Brain microvascular endothelial cell (primary cell): ENCODE results near the gene ABLIM1.

Source experiments
- DNase-seq: peaks from one replicate; pipeline ENCODE4 v3.0.0-alpha.2; 2020
- H3K27ac ChIP-seq: fragments of 250-450 bp; sonication (Bioruptor Pico); 2 replicates; pipeline ENCODE4 v1.5.1; 2020; ENCODE audit warnings: mild to moderate bottlenecking, moderate library complexity
- H3K27me3 ChIP-seq: fragments of 250-450 bp; sonication (Bioruptor Pico); replicated peaks from 2 replicates; pipeline ENCODE4 v1.5.1; 2020; ENCODE audit warnings: mild to moderate bottlenecking
- H3K36me3 ChIP-seq: fragments of 250-450 bp; sonication (Bioruptor Pico); replicated peaks from 2 replicates; pipeline ENCODE4 v1.5.1; 2020; ENCODE audit warnings: mild to moderate bottlenecking
- H3K4me3 ChIP-seq: 2 replicates; pipeline ENCODE4 v1.5.1; 2011; ENCODE audit warnings: low read depth, mild to moderate bottlenecking, control low read depth, low read length, moderate library complexity
- in situ Hi-C: cut with HindIII; loops from 2 replicates; pipeline ENCODE4 v1.10.0; 2017; ENCODE audit warnings: low sequenced_read_pairs, low pct_ligation_motif_present
- TF ChIP-seq, protein P1 (sequence below): IDR thresholded peaks from 2 replicates; pipeline ENCODE4 v1.5.1; 2011; ENCODE audit warnings: low read depth, mild to moderate bottlenecking, moderate library complexity, low read length, control low read depth, inconsistent platforms; ENCODE audit errors: missing control alignments

The ABLIM1 gene

DNA sequence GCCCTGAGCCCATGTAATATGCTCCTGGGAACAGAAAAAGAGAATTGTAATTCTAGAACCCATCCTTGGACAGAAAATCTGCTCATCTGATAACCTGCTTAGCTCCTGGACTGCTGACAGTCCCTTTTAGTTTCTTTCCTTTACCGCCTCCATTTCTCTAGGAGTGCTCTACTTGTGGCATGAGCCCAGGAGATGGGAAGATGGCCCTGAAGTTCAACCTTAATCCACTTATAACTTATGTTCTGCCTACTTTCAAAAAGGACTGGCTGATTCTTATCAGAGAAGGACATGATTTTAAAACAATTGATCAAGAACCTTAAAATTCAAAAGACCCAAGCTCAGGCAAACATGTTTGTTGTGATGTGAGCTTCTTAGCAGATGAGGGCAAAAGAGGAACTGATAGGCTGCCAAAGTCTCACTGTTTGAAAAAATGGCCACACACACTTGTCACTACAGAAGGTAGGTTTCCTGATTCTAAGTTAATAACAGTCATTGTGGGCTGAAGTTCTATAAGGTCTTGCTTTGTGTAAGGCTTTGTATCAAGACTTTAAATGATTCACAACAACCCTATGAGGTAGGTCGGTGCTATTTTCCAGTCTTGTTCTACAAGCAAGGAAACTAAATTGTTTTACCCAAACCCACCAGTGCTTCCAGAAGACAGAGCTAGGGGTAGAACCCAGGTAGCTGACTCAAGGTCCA lies 159.5 kb downstream of the ABLIM1 start:
- H3K27ac ChIP-seq: no peak overlapping the region
- no peaks in the 10 kb centered on the region for H3K36me3 ChIP-seq
- no peak for DNase-seq
- no peaks in the 10 kb centered on the region for H3K27me3 ChIP-seq
- in situ Hi-C loops: no loop called here
- TF ChIP-seq, protein P1, sequence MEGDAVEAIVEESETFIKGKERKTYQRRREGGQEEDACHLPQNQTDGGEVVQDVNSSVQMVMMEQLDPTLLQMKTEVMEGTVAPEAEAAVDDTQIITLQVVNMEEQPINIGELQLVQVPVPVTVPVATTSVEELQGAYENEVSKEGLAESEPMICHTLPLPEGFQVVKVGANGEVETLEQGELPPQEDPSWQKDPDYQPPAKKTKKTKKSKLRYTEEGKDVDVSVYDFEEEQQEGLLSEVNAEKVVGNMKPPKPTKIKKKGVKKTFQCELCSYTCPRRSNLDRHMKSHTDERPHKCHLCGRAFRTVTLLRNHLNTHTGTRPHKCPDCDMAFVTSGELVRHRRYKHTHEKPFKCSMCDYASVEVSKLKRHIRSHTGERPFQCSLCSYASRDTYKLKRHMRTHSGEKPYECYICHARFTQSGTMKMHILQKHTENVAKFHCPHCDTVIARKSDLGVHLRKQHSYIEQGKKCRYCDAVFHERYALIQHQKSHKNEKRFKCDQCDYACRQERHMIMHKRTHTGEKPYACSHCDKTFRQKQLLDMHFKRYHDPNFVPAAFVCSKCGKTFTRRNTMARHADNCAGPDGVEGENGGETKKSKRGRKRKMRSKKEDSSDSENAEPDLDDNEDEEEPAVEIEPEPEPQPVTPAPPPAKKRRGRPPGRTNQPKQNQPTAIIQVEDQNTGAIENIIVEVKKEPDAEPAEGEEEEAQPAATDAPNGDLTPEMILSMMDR: no peak
- no peak overlapping the region for H3K4me3 ChIP-seq

DNA sequence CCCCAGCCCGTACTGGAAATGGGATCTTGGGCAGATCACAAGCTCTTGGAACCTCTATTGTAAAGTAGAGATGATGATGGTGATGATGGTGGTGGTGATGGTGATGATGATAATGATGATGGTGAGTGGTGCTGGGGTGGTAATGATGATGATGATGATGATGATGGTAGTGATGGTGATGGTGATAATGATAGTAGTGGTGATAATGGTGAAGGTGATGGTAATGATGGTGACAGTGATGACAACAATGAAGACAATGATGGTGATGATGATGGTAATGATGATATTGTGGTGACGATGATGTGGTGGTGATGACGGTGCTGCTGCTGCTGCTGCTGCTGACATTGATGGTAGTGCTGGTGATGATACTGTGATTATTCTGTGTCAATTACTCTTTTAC lies 162.8 kb downstream of the ABLIM1 start:
- H3K36me3 ChIP-seq: no peaks in the 10 kb centered on the region
- in situ Hi-C loops: no loop called here
- DNase-seq: no peak
- H3K27me3 ChIP-seq: no peaks in the 10 kb centered on the region
- TF ChIP-seq, protein P1: no peak
- no peak overlapping the region for H3K4me3 ChIP-seq
- H3K27ac ChIP-seq: no peak overlapping the region

DNA sequence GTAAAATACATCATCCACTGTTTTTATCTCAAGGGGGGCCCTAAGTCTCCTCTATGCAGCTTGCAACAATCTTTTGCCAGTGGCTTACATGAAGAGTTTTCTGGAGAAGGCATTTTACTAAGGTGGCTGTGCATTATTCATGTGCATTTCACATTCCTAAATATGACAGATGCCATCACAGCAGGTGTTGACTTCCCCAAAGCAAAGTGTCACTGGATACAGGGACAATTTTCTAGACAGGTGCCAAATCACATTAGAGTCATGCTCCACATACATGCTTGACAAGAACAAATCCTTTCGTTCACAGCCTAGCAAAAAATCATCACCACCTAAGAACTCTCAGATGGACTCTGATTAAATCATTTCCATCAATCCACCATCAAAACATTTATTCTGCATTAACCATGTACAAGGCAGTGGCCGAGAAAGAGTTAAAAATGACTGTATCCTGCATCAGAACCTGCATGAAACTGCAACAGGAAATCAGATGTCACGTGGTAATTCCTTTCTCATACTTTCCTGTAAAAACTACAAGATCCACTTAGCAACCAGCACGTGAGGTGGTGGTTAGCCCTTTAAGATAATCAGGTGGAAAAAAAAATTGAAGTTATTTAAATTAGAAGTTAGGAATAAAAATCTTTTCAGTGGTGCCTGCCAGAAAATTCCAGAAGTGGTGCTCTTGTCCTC lies 165.6 kb downstream of the ABLIM1 start:
- no peak overlapping the region for H3K4me3 ChIP-seq
- no peaks in the 10 kb centered on the region for H3K27me3 ChIP-seq
- H3K36me3 ChIP-seq: no peaks in the 10 kb centered on the region
- no peak for DNase-seq
- in situ Hi-C loops: no loop called here
- no peak overlapping the region for H3K27ac ChIP-seq
- TF ChIP-seq, protein P1: no peak

DNA sequence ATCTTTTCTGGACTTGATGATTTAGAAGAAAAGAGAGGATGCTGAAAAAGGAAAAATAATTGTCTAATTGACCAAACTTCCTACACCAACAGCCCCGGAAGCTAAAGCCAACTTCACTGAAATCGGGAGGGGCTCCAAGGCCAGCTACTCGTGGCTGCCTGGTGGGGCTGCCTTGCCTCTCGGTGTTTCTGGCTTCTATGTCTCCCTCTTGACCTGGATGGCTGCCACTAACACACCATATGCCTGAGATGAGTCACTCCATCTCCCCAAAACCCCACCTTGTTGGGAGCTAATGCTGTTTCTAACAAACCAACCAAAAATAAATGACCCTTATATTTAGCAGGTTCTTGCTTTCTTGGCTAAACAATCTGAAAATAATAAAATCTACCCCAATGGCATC lies 166.1 kb downstream of the ABLIM1 start:
- H3K36me3 ChIP-seq: no peaks in the 10 kb centered on the region
- TF ChIP-seq, protein P1: no peak
- no peak for DNase-seq
- in situ Hi-C loops: no loop called here
- no peak overlapping the region for H3K4me3 ChIP-seq
- no peaks in the 10 kb centered on the region for H3K27me3 ChIP-seq
- H3K27ac ChIP-seq: no peak overlapping the region

DNA sequence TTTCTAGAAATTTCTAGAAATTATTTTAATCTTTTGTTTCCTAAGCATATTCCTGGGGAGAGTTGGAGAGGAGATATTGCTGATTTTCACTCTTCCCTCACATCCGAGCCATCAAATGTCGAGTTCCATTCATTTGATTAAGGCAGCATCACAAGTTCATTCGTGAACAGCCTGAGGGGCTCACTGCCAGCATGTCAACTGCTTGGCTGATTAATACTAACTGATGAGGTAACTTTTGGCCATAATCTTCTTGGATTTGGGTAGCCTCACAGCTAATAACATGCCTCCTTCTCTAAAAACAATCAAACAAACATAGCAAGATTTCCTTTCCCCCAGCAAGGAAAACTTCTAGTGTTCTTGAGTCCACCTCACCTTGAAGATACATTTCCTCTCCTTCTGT lies 166.7 kb downstream of the ABLIM1 start:
- TF ChIP-seq, protein P1: no peak
- in situ Hi-C loops: no loop called here
- Histone ChIP-seq H3K36me3 (no peaks in the 10 kb centered on the region), H3K4me3 (no peak overlapping the region), H3K27me3 (no peaks in the 10 kb centered on the region), H3K27ac (no peak overlapping the region)
- no peak for DNase-seq
